Progenitor cell of endocrine pancreas (in vitro differentiated cells): ENCODE measurements around the gene MAP4. TPM values are rescaled to one million over a fixed set of nuclear protein-coding genes. Genes with fewer than 3 reads are reported as not detected.
A peak's percentile ranks its signal among the peaks of the same experiment; 100 is the strongest.

Source experiments
- DNase-seq: peaks from one replicate; pipeline ENCODE4 v3.0.0; 2021; ENCODE audit warnings: low spot score; ENCODE audit not compliant: unreplicated experiment
- H3K27ac Mint-ChIP-seq: 2 replicates; pipeline ENCODE4 v1.8.0; 2021; ENCODE audit warnings: mild to moderate bottlenecking, moderate library complexity, mixed read lengths
- H3K27me3 Mint-ChIP-seq: 2 replicates; pipeline ENCODE4 v1.8.0; 2021; ENCODE audit warnings: mixed read lengths
- H3K36me3 Mint-ChIP-seq: 2 replicates; pipeline ENCODE4 v1.8.0; 2022; ENCODE audit warnings: mixed read lengths; ENCODE audit not compliant: insufficient read depth
- H3K4me1 Mint-ChIP-seq: 2 replicates; pipeline ENCODE4 v1.8.0; 2021; ENCODE audit warnings: low read depth, mixed read lengths
- H3K4me3 Mint-ChIP-seq: 2 replicates; pipeline ENCODE4 v1.8.0; 2021; ENCODE audit warnings: low read depth, mild to moderate bottlenecking, moderate library complexity, mixed read lengths
- H3K9me3 Mint-ChIP-seq: 2 replicates; pipeline ENCODE4 v1.8.0; 2021; ENCODE audit warnings: low read depth, mixed read lengths
- CTCF ChIP-seq: fragments of 200-600 bp; sonication (generic); IDR thresholded peaks from one replicate; pipeline ENCODE4 v1.5.0; 2021; ENCODE audit warnings: antibody characterized with exemption, mild to moderate bottlenecking; ENCODE audit not compliant: unreplicated experiment
- total RNA-seq: library from RNA; stranded (reverse); gene quantifications from 2 replicates; pipeline ENCODE4 v1.2.1, GENCODE V29; 2021

The MAP4 gene
- total RNA-seq, 1 donor from 2014 or later = 121 TPM

- peaks cover 15% of the 10 kb centered on the region for H3K36me3 Mint-ChIP-seq
- H3K4me3 Mint-ChIP-seq = peak overlapping the region; percentile 29
- no peak for DNase-seq
- H3K9me3 Mint-ChIP-seq = no peaks in the 10 kb centered on the region
- no peaks in the 10 kb centered on the region for H3K27me3 Mint-ChIP-seq
- peaks cover 48% of the 10 kb centered on the region for H3K4me1 Mint-ChIP-seq
- TF ChIP-seq CTCF = no peak
- peak overlapping the region; percentile 93 for H3K27ac Mint-ChIP-seq
These were observed 116.6 kb downstream of the MAP4 start for GRCh38 chr3:47899495-47900108.

DNA sequence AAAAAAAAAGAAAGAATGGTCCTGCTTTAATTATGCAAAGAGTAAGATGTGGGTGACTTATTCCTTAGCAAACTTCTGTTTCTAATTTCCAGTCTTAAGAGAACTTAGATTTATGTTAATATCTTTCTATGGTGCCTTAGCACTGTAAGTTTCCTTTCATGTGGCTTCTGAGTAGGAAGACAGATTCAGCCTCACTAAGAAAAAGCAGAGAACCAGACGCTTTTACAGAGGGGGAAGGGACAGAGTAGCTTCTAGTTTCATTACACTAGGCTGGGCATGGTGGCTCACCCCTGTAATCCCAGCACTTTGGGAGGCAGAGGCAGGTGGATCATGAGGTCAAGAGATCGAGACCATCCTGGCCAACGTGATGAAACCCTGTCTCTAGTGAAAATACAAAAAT lies 118.3 kb downstream of the MAP4 start:
- H3K9me3 Mint-ChIP-seq = no peaks in the 10 kb centered on the region
- H3K27ac Mint-ChIP-seq = peak overlapping the region; percentile 59
- H3K4me3 Mint-ChIP-seq = no peak overlapping the region
- peaks cover 13% of the 10 kb centered on the region for H3K36me3 Mint-ChIP-seq
- H3K27me3 Mint-ChIP-seq = no peaks in the 10 kb centered on the region
- peaks cover 47% of the 10 kb centered on the region for H3K4me1 Mint-ChIP-seq
- no peak for TF ChIP-seq CTCF
- DNase-seq = no peak

DNA sequence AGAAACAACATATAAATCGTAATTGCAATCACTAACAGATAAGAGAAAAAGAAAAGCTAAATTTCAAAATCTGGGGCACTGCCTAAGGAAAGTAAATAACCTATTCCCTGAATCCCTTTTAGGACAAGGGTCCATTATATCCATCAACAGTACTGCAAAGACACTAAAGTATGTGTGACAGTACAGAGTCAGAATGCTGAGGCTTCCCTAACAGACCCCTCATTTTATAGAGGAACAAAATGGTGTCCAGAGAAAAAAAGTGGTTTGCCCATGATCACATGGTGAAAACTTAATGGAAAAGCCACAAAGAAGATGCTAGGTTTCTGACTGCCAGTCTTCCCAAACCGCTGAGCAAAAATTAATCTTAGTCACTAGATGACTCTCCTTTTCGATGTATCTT lies 119.5 kb downstream of the MAP4 start:
- TF ChIP-seq CTCF = no peak
- H3K36me3 Mint-ChIP-seq = peaks cover 14% of the 10 kb centered on the region
- H3K27ac Mint-ChIP-seq = peak overlapping the region; percentile 86
- H3K4me3 Mint-ChIP-seq = no peak overlapping the region
- H3K27me3 Mint-ChIP-seq = no peaks in the 10 kb centered on the region
- H3K4me1 Mint-ChIP-seq = peaks cover 49% of the 10 kb centered on the region
- H3K9me3 Mint-ChIP-seq = no peaks in the 10 kb centered on the region
- no peak for DNase-seq

DNA sequence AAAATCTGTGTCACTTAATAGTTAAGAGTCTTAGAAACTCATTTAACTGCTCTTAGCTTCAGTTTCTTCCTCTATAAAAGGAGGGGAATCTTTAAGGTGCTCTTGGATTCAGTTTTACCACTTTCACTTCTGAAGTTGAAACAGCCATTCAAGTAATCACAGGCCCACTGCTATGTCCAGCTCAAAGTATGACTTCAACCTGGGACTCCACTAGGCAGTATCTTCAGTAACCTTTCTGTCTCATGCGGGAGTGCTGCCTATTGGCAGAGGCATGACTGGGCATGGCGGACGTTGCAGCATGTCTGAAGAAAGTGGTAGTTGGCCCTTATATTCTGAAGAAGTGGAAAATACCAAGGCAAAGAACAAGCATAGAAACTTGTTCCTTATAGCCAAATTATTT lies 121.0 kb downstream of the MAP4 start:
- DNase-seq = no peak
- H3K9me3 Mint-ChIP-seq = no peaks in the 10 kb centered on the region
- no peak overlapping the region for H3K4me3 Mint-ChIP-seq
- H3K27ac Mint-ChIP-seq = peak overlapping the region; percentile 20
- no peak for TF ChIP-seq CTCF
- H3K36me3 Mint-ChIP-seq = peaks cover 14% of the 10 kb centered on the region
- no peaks in the 10 kb centered on the region for H3K27me3 Mint-ChIP-seq
- peaks cover 53% of the 10 kb centered on the region for H3K4me1 Mint-ChIP-seq

- Mint-ChIP-seq H3K4me3 (no peak overlapping the region), H3K27me3 (no peaks in the 10 kb centered on the region), H3K4me1 (peaks cover 45% of the 10 kb centered on the region), H3K9me3 (no peaks in the 10 kb centered on the region), H3K27ac (peak overlapping the region; percentile 46), H3K36me3 (peaks cover 27% of the 10 kb centered on the region)
- DNase-seq = no peak
- no peak for TF ChIP-seq CTCF
These were observed 123.8 kb downstream of the MAP4 start for GRCh38 chr3:47892286-47893040.
